C4-2B (cell line): ENCODE data around the gene NDOR1.

Experiments used
- CTCF ChIP-seq: fragments of 450-650 bp; conservative IDR thresholded peaks from 2 replicates; pipeline ENCODE4 v1.5.1; 2017; ENCODE audit warnings: mild to moderate bottlenecking
- ZFX ChIP-seq: fragments of 450-650 bp; IDR thresholded peaks from 2 replicates; pipeline ENCODE4 v1.6.1; 2017

GRCh38 chr9:137234758-137235423 lies 29.4 kb downstream of the NDOR1 start:
- TF ChIP-seq CTCF (no peak), ZFX (no peak)
